H1 (cell line): ENCODE data around the gene RTKN. TPM values are rescaled to one million over a fixed set of nuclear protein-coding genes. Genes with fewer than 3 reads are reported as not detected.

Experiments
- SIN3A ChIP-seq, 2 experiments: IDR thresholded peaks in 1 of 2; conservative IDR thresholded peaks in 1 of 2; 2 replicates each; pipeline ENCODE4 v1.6.1; 2011 to 2012; ENCODE audit warnings: low read length in 2 of 2, improper control_type of control experiment in 1 of 2, low read depth in 1 of 2, mild to moderate bottlenecking in 1 of 2
- polyA plus RNA-seq, 7 experiments: library from polyadenylated mRNA; depleted of rRNA in 3 of 7; stranded (reverse) in 5 of 7; unstranded in 2 of 7; fragments of >200 nt in 5 of 7; fragments of 200-250 nt in 2 of 7; gene quantifications; 1 replicate in 5 of 7; 2 replicates in 1 of 7; 4 replicates in 1 of 7; pipeline versions ENCODE4 v1.2.1 to v1.2.3, GENCODE V29; 2011 to 2013; ENCODE audit warnings: missing spikeins in 2 of 7, mixed read lengths in 2 of 7
- total RNA-seq: library from RNA; stranded (reverse); fragmentation: NEBNext Ultra II Directional; extraction: Animal tissue kit (Norgen Biotek cat#: 25700); gene quantifications from 2 replicates; pipeline ENCODE4 v1.2.1, GENCODE V29; 2021

RTKN gene
- total and polyA plus RNA-seq, 2 of the 8 experiments (the other 6 are each of a cell fraction or from before 2014, with no cell fraction given), result 40.2 to 54.1 TPM

DNA sequence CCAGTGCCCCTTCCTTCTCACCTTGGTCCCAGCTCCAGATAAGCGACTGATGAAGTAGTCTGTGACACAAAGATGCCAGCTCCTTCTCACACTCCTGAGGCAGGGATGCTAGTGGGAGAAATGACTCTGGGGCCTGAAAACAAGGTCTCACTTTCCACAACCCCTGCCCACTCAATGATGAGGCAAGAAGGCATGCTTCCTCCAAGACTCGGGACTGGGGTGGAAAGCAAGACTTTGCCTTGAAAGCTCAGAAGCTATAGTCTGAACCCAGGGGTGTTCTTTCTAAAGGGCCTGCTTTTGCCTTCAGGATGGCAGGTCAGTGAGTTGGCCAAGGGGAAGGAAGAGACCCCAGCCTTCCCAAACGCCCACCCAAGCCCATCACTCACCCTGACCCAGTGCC lies 39.7 kb upstream of the RTKN start (continued):
- TF ChIP-seq SIN3A (conservative IDR thresholded peaks at IDR 0.05 in 1 of 2, IDR thresholded peaks at IDR 0.05 in 1 of 2; ENCODE audit: low read depth in 1 of 2, low read length in 2 of 2), result no peak
